SH-SY5Y (cell line): ENCODE data around the gene DTWD2.

Experiments
- GATA2 ChIP-seq: IDR thresholded peaks from 2 replicates; pipeline ENCODE4 v1.6.1; 2011; ENCODE audit warnings: mild to moderate bottlenecking, low read depth, low read length
- GATA3 ChIP-seq: IDR thresholded peaks from 2 replicates; pipeline ENCODE4 v1.6.1; 2011; ENCODE audit warnings: low read depth, mild to moderate bottlenecking, low read length, moderate library complexity

DNA sequence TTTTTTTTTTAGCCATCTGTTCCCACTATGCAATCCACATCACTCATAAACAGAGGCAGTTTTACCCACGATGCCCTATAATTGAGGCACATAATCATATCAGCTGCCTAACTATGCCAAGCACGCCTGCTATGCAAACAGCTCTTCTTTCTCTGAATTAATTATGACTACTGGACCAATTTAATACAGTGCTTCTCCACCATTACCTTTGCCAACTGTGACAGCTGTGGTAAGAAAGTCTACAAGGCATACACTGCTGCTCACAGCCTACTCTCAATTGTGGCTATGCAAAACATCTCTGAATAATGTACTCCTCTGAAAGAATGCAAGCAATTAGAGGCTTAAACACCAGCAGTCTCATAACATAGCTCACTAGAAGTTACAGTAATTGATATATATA lies 97.1 kb downstream of the DTWD2 start:
- TF ChIP-seq GATA2 (no peak), GATA3 (no peak)
